Fibroblast of skin of back (primary cell): Measurements from ENCODE around the gene RPL15.

Source experiments
- DNase-seq: peaks from one replicate; pipeline ENCODE4 v3.0.0-alpha.2; 2013

Gene RPL15

DNA sequence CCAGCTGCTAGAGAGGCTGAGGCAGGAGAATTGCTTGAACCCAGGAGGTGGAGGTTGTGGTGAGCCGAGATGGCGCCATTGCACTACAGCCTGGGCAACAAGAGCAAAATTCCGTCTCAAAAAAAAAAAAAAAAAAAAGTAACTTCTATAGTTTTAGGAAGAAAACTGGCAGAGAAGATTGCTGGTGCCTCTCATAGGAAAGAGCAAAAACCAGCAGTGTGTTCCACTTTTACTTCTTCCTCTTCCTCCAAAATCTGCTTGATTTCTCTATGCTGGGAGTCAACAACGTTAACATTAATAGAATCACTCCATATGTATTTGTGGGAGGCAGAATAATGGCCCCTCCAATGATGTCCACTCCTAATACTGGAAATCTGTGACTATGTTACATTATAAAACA is 15.6 kb downstream of the RPL15 start:
- DNase-seq, result no peak

DNA sequence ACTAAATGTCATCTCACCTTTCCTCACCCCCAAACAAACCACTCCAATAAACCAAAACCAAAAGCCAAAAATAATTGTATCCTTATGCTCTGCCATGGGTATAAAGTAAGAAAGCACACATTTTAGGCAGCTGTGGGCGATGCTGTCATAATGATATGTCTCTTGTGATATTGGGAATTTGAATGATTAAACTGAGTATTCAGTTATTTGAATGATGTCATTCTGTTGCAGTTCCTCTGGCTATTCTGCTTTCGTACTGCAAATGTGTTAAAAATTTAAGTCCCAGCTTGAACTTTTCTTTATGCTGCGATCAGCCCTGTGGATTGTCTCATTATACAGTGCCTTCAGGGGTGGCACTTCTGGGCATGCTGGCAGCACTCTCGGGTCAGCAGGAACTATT is 17.3 kb downstream of the RPL15 start:
- DNase-seq, result no peak

DNA sequence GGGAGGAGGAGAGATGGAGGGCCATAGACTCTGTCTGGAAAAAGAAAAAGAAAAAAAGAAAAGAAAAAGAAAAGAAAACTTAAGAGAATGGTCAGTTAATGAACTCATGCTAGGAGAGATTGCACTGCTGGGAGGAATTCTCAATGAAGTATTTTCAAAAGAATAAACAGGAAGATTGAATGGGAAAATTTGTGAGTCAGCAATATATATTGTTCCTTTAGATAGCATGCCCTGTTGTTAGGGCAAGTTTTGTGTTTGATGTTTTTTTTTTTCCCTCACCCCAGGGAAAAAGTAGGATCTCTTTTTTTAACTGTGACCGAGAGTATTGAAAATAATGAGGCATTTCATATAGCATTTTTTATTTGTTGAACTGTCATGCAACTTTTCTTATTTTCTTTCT is 20.4 kb downstream of the RPL15 start:
- no peak for DNase-seq

DNA sequence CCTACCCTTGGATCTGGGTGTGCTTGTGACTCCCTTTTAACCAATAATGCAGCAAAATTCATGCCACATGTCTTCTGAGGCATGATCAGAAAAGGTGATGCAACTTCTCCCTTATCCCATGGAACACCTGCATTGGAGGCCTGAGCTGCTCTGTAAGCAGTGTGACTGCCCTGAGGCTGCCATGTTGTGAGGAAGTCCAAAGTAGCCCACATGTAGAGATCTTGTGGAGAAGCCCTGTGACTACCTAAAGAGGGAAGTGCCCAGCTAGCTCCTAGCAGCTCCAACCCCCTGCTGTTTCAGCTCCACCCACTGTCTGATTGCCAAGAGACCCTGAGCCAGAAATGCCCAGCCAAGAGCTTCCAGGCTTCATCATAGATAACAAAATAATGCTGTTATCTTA is 21.8 kb downstream of the RPL15 start:
- no peak for DNase-seq

DNA sequence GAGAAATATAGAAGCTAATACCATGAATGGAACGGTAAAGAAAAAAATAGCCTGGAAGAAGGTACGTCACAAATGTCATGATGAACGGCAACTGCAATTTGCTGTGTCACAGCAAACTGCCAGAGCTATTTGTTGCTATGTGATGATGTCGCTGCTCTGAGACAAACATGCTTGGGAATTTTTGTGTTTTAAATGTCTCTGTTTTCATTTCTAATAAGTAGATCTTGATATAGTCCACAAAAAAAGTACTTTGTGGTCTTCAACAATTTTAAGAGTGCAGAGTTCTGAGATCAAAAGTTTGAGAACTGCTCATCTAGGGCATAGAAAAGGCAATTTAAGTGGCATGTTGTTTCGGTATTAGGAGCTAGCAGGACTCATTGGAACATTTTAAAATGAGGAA is 23.8 kb downstream of the RPL15 start:
- no peak for DNase-seq

DNA sequence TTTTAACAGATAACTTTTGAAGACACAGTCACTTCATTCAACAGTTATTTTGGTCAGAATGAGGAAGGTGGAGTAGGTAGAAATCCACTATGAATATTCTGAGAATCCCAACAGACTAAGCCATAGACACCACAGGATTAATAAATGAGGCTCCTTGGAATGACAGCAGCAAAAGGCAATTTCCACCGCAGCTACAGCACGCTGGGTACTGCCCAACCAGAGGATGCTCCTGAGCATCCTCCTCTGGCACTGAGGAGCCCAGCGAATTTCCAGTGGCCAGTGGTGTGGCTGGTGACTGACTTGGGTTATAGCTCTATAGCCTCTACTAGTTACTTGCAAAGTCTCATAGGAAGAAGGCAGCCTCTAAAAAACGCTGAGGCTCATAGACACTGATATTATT is 24.5 kb downstream of the RPL15 start:
- no peak for DNase-seq

DNA sequence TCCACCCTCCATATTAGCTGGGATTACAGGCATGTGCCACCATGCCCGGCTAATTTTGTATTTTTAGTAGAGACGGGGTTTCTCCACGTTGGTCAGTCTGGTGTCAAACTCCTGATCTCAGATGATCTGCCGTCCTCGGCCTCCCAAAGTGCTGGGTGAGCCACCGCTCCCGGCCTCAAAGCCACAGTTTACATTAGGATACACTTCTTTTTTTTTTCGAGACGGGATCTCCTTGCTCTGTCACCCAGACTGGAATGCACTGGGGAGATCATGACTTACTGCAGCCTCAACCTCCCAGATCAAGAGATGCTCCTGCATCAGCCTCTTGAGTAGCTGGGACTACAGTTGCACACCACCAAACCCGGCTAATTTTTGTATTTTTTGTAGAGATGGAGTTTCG is 25.6 kb downstream of the RPL15 start:
- DNase-seq, result no peak

DNA sequence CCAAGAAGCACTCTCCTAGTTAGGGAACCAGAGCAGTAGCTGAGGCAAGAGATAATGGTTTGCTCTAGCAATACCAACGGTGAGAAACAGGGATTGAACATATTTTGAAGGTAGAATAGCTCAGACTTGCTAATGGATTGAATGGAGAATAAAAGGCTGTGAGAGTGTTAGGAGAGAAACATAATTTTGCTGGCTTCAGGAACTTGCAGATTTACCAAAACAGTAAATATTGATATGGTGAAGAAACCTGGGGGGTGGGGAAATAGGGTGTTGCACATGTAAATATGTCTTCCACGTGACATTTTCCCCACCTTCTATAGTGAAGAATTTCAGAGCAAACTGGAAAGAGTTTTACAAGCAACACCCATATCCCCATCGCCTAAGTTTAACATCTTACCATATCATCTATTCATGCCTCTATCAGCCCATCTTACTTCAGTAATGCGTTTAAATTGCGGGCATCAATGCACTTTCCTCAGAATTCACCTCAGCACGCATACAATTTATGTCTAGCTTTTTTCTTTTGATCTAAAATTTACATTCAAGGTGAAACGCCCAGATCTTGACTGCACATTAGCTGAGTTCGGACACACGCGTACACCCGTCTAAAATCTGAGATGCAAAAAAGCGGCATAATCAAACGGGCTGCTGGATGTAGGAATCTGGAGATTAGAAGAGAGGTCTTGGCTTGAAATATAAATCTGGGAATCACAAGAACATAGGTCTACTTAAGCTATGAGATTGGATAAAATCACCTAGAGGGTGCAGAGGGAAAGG is 27.3 kb downstream of the RPL15 start:
- no peak for DNase-seq

DNA sequence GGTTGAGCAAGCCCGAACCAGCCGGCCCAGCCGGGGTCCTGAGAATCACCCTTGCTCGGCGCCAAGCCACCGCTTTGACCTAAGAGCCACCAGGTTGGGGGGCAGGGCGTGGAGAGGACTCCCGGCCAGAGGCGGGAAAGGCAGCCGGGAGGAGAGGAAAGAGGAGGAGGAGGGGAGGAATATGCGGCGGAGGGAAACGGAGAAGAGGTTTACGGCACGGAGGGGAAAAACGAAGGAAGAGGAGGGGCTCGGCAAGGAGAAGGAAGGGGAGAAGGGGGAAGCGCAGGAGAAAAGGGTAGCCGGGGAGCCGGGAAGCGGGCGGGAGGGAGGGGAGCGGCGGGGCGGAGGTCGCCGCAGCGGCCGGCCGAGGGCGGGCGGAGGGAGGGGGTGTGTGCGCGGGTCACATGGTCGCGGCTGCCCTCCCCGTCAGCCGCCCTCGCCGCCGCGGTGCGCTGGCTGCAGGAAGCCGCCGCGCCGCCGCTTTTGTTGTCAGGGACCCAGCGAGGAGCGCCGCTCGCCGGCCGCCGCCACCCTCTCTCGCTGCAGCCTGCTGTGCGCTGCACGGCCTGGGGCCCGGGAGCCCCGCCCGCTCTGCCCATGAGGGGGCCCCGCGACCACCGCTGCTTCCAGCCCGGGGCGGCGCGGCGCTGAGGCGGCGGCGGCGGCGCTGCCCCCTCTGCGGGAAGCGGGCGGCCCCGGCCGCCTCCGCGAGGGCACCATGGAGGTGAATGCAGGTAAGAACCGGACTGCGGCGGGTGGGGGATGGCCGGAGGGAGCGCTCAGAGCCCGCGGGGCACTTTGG is 28.1 kb downstream of the RPL15 start, which contains the start of gene NR1D2:
NR1D2 (plus strand) TSS at position 426 of the 802 bp plus-strand sequence; CDS start at position 719, 293 bp downstream.
- peak; percentile 85 for DNase-seq

DNA sequence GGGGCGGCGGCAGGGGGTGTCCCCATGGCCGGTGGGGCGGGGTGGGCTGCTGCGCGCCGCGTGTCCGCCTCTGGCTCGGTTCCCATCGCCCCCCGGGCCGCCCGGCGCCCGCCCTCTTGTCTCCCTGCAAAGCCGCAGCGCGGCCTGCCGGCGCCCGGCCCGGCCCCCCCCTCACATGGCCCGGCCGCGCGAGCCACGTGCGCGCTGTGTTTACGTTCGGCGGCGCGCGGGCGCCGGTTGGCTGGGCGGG is 28.7 kb downstream of the RPL15 start:
- DNase-seq, result no peak

DNA sequence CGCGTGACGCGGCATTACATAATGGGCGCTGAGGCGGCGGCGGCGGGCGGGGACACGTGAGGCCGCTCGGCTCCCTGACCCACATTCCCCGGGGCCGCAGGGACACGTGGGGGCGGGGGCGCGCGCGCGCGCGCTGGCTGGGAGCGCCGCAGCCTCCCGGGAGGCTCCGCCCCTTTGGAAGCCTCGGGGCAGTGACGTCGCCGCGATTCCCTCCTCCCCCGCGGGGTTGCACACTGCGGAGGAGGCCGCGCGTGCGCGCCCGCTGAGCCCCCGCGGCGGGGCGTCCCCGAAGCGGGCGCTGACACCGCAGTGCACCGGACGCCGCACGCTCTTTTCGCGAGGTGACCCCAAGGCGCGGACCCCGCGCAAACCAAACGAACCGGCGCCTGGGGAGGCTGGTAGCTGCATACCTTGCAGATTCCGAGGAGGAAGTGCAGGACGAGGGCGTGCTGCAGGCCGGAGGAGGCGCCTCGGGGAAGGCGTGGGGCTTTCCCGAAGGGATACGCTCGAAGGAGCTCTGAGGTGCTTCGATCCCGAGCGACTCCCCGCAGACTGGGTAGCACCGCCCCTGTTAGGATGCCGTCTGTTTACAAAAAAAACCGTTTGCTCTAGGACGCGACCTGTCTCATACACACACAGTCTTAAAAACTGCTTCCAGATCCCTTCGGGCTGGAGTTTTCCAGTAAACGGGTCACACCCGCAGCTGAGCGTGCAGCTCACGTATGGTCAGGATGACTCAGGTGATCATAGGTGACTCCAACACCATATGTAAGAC is 29.2 kb downstream of the RPL15 start:
- peak; percentile 96 for DNase-seq

DNA sequence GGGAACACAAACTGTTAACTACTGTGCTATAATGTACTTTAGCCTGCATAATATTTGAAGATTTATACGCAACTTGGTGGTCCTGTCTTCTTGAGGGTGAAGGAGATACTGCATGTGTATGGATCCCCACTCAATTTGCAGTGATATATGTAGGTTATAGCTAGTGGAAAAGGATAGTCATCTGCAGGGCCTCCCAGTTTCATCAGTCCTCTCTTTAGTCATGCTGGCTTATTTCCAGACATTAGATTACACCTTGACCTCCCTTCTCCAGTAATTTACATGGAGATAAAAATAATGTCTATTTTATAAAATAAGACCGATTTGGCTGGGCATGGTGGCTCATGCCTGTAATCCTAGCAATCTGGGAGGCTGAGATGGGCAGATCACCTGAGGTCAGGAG is 31.8 kb downstream of the RPL15 start:
- DNase-seq, result no peak

DNA sequence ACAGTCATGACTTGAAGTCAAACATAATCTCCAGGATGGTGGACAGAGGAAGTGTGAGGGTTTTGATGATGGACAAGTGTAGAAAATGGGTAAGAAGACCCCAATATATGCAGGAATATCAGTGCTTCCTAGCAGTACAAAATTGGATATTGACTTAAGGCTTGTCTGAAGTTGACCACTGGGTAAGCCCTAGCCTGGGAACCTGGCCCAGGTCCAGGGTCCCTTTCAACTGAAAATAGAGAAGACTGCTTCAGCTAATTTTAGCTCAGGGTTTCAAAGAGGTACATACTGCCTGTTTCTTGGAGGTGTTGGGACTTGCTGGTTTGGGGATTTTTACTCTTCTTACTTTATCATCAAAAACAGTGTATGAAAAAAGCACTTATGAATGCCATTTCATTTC is 32.9 kb downstream of the RPL15 start:
- DNase-seq, result peak; percentile 32

DNA sequence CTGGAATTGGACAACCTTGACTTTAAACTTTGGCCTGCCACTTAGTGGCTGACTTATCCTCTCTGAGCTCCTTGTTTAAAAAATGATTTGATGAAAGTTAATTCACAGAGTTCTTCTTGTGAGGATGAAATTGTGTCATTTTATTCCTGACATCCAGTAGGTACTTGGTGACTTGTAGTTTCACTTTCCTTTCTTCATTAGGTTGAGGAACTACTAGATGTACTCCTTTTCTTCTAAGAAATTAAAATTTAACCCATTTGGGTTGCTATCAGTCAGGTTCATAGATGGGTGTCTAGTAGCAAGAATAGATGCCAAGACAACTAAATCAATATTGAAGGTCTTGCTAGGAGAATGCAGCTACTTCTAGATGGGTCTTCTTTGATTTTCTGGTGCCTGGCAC is 33.4 kb downstream of the RPL15 start:
- no peak for DNase-seq

DNA sequence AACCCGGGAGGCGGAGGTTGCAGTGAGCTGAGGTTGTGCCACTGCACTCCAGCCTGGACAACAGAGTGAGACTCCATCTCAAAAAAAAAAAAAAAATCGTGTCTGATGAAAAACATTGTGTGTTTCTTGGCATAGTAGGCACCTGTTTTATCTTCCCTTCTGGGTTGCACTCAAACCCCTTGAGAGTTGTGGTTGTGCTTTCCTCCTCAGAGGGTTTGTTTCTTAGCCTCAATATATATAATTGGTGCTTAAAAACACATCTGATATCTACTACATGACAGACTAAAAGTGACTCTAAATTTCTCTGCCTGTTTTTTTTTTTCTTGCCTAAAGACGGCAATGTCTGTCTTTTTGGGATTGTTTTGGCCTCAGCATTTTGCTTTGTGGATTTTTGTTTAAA is 35.7 kb downstream of the RPL15 start:
- DNase-seq, result no peak

DNA sequence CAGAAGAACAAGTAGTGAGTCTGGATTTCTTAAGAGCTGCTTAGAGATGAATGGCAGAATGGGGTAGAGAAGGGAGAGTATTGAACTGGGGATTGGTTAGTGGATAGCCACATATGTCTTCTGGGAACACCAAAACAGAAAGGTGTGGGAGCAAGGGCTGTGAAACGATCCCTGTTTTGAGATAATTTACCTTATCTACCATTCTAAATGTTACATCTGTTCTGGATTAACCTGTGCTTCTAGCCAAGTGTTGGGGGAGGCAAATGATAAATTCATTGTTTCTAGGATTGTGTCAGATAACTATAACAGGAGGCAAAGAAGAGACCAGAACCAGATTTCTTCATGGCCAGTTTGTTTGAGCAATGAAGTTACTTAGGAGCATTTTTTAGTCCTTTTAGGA is 36.6 kb downstream of the RPL15 start:
- DNase-seq, result no peak

DNA sequence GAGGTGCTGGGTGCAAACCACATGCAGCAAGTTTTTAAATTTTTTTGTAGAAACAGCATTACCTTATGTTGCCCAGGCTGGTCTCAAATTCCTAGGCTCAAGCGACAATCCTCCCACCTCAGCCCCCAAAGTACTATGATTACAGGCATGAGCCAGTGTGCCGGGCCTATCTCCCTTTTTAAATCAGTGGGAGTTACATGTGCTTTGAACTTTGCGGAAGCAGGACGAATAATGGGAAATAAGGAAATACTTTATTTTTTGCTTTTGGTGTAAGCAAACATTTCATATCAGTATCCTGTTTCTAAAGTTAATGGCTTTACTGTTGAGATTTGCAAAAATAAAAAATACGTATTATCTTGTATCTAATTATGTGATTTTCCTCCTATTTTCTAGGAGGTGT is 37.2 kb downstream of the RPL15 start:
- DNase-seq, result no peak

DNA sequence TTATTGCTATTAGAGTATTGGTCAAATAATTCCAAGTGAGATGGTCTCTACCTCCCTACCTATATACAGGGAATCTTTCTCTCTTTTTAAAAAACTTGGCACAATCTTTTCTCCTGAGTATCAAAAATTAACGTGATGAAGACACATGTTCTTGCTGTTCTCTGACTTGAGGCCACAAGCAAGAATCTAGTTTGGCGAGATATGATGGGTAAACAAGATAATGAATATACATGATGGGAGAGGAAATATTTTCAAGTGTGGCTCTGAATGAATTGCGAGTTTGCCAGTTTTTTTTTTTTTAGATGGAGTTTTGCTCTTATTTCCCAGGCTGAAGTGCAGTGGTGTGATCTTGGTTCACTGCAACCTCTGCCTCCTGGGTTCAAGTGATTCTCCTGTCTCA is 39.8 kb downstream of the RPL15 start:
- DNase-seq, result no peak

DNA sequence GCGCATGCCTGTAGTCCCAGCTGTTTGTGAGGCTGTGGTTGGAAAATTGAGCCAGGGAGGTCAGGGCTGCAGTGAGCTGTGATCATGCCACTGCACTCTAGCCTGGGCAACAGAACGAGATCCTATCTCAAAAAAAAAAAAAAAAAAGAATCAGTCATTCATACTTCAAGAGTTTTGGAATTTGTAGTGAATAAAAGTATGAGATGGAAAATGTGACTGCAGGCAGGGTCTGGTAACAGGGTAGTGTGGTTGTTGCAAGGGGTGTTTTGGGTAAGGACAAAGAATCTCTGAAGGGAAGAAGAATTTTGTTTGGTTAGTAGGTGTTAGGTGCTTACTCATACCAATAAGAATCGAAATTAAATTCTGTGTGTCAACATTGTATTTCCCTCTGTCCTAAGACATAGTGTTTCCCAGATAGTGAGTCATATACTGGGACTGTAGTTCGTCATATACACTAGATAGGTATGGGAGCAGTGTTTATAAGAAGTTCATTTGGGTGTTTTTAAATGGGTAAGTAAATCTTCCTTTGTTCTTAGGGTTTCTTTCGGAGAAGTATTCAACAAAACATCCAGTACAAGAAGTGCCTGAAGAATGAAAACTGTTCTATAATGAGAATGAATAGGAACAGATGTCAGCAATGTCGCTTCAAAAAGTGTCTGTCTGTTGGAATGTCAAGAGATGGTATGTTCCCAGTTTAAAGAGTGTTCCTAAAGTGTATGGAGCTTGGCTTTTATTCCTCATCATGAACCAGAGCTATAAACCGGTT is 42.4 kb downstream of the RPL15 start:
- peak; percentile 91 for DNase-seq

DNA sequence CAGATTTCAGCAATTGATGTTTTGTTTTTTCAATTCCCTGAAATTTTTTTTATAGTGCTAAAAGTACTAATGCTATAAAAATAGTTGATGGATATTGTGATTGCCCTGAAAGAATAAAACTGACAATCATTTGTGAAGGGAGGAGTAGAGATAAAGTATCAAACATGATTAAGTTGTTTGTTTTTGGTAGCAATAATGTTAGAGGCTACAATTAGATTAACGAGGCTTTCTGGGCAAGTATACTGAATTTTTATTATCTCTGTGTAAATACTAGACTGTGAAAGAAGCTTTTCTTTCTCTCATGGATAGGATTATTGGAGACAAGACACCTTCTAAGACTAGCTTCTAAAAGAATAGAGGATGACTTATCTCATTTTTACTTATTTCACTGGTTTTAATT is 43.7 kb downstream of the RPL15 start:
- no peak for DNase-seq

DNA sequence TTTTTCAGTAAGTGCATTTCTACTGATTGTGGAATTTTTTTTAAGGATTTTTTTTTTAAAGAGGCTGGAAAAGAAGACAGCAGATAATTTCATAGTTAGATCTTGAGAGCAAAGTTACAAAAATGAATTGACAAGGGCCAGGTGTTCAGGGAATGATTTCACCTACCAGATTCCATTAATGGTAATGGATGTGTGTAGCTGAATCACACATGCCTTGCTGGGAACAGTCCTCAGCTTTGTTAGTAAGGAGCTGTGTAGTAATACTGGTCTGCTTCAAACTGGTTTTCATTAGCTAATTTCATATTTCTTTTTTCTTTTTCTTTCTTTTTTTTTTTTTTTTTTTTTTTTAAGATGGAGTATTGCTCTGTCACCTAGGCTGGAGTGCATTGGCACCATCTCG is 44.1 kb downstream of the RPL15 start:
- DNase-seq, result no peak

DNA sequence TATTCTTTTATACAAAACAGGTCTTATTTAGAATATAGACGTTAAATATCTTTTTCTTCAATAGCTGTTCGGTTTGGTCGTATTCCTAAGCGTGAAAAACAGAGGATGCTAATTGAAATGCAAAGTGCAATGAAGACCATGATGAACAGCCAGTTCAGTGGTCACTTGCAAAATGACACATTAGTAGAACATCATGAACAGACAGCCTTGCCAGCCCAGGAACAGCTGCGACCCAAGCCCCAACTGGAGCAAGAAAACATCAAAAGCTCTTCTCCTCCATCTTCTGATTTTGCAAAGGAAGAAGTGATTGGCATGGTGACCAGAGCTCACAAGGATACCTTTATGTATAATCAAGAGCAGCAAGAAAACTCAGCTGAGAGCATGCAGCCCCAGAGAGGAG is 45.0 kb downstream of the RPL15 start:
- no peak for DNase-seq
